ENCODE results near the gene ZFHX3.

The ZFHX3 gene

GRCh38 chr16:72894293-72895151 is 153.4 kb downstream of the ZFHX3 start:
- DNase-seq: no peak

- no peak for DNase-seq
Observed at GRCh38 chr16:72891291-72892227, 156.4 kb downstream of the ZFHX3 start.

GRCh38 chr16:72890587-72890986 is 157.3 kb downstream of the ZFHX3 start:
- DNase-seq: no peak

GRCh38 chr16:72889616-72890582 is 158.0 kb downstream of the ZFHX3 start:
- no peak for DNase-seq

GRCh38 chr16:72887537-72887936 is 160.4 kb downstream of the ZFHX3 start:
- DNase-seq: no peak

GRCh38 chr16:72886346-72886974 is 161.5 kb downstream of the ZFHX3 start:
- DNase-seq: no peak

GRCh38 chr16:72884573-72884972 is 163.4 kb downstream of the ZFHX3 start:
- no peak for DNase-seq

- DNase-seq: no peak
Observed at GRCh38 chr16:72884037-72884436, 163.9 kb downstream of the ZFHX3 start.

GRCh38 chr16:72879846-72880245 is 168.1 kb downstream of the ZFHX3 start:
- DNase-seq: no peak

GRCh38 chr16:72878301-72879269 is 169.3 kb downstream of the ZFHX3 start:
- DNase-seq: no peak

GRCh38 chr16:72877374-72878028 is 170.4 kb downstream of the ZFHX3 start:
- no peak for DNase-seq

- no peak for DNase-seq
Observed at GRCh38 chr16:72876981-72877373, 171.0 kb downstream of the ZFHX3 start.

- peak; percentile 55 for DNase-seq
Observed at GRCh38 chr16:72876221-72876620, 171.7 kb downstream of the ZFHX3 start.

GRCh38 chr16:72875291-72876031 is 172.5 kb downstream of the ZFHX3 start:
- no peak for DNase-seq

GRCh38 chr16:72873853-72874252 is 174.1 kb downstream of the ZFHX3 start:
- no peak for DNase-seq

GRCh38 chr16:72873044-72873443 is 174.9 kb downstream of the ZFHX3 start:
- no peak for DNase-seq

GRCh38 chr16:72865835-72866234 is 182.1 kb downstream of the ZFHX3 start:
- no peak for DNase-seq

- no peak for DNase-seq
Observed at GRCh38 chr16:72865258-72865657, 182.7 kb downstream of the ZFHX3 start.

GRCh38 chr16:72864130-72864833 is 183.6 kb downstream of the ZFHX3 start:
- DNase-seq: no peak

All from activated CD8-positive, alpha-beta memory T cell treated with anti-CD3 and anti-CD28 coated beads, Interleukin-2, amount 50 U/mL, for 48 hours (primary cell).